HEK293T (cell line): ENCODE measurements around the gene LRRC36.

Experiments used
- ELF4 ChIP-seq: fragments of 450-650 bp; IDR thresholded peaks from 2 replicates; pipeline ENCODE4 v1.6.1; 2017; ENCODE audit warnings: antibody characterized with exemption
- FOXM1 ChIP-seq: fragments of 450-650 bp; IDR thresholded peaks from 2 replicates; pipeline ENCODE4 v1.6.1; 2017; ENCODE audit warnings: mild to moderate bottlenecking, borderline replicate concordance
- TARDBP ChIP-seq: fragments of 450-650 bp; IDR thresholded peaks from 2 replicates; pipeline ENCODE4 v1.6.1; 2016

- TF ChIP-seq TARDBP = no peak
- TF ChIP-seq FOXM1 = no peak
- TF ChIP-seq ELF4 = no peak
Observed at GRCh38 chr16:67356396-67356795, 29.8 kb downstream of the LRRC36 start.
